COLO668 (cell line): ENCODE results near the gene SLC18A3.

Experiments used
- DNase-seq: peaks from one replicate; lab custom pipeline; 2025; ENCODE audit not compliant: unreplicated experiment; lab: John Stamatoyannopoulos, UW

The SLC18A3 gene

GRCh38 chr10:49625411-49625810, 15.3 kb downstream of the SLC18A3 start:
- DNase-seq: no peak

DNA sequence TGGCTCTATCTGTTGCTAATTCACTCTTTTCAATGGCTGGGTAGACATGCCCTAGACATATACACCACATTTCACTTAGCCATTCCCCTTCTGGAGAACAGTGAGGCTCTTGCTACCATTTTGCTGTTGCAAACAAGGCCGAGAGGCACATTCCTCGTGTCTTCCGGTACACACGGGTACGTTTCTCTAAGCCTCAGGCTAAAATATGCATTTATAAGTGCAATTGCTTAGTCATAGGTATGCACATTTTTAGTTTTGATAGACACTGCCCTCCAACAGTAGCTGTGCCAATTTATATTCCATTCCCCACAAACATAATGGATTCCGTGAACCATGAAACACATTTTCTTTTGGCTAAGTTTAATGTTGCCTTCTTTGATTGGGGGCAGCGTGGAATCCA, 16.9 kb downstream of the SLC18A3 start:
- no peak for DNase-seq

GRCh38 chr10:49627644-49628247, 17.6 kb downstream of the SLC18A3 start:
- no peak for DNase-seq

DNA sequence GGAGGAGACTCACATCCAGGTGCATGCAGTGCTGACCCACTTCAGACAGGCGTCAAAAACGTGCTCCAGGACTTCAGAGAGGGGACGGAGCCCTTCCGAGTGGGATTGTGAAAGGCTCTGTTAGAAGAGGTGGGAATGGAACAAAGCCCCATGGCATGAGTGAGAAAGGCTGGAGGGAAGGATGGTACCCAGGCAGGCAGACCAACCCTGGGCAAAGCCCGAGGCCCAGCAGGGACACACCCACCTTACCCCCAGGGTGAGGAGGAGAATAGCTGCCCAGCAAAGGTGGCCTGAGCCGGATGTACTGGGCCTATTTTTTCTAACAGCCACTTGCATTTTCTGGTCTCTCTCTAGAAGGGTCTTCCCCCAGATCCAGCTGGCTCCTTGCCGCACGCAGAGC, 18.5 kb downstream of the SLC18A3 start:
- no peak for DNase-seq

DNA sequence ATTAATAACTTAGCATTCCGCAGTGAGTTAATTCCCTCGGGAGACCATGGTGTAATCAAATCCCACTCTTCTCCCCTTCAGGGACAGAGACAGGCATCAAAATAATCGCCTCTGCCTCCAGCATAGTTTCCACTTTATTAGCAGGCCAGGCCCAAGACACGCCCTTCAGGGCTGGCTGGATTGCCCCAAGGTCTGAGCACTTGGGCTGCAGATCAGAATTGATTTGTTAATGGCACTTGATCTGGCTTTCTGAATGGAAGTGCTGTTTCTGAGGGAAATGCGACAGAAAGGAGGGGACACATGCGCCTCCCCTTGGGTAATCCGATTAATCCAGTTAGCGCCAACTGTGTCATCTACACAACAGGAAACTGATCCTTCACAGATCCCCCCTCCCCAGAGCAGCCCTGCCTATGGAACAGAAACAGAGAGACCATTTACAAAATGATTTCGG, 19.3 kb downstream of the SLC18A3 start:
- DNase-seq: no peak

- no peak for DNase-seq
Measured at GRCh38 chr10:49631975-49632374, 21.9 kb downstream of the SLC18A3 start.

DNA sequence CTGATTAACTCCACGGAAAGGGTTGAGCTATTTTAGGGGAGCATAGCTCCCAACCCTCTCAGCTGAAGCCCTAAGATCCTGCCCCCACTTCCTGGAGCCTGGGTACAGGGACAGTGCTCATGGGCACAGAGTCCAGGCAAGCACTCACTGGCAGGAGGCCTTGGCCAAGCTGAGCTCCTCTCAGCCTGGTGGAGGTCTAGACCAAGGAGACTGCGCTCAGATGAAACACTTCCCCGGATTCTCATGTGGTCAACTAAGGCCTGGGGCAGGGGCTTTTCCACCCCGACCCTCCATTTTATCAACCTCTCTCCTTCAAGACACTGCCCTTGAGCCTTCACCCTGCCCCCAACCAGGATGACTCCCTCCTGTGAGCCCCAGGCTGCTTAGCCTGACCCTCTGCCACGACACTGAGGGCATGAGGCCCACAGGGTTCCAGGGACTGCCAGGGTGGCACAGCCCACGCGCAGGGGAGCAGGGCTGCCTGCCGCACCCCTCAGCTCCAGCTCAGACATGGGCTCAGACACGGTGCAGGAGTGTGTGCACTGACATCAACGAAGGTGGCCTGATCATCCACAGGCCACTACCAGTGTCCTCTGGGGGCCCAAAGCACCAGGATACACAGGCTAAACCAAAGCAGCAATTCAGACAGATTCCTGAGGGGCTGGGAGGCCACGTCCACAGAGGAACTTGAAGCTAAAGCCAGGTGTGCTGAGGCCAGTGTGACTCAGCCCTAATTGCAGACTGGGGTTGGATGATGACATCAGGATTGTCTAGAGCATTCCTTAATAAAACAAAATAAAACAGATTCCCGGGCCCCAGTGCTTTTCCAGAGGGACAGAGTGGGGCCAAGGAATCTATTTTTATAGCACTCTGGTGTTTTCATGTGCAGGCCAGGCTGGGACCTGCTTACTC, 22.6 kb downstream of the SLC18A3 start:
- no peak for DNase-seq

DNA sequence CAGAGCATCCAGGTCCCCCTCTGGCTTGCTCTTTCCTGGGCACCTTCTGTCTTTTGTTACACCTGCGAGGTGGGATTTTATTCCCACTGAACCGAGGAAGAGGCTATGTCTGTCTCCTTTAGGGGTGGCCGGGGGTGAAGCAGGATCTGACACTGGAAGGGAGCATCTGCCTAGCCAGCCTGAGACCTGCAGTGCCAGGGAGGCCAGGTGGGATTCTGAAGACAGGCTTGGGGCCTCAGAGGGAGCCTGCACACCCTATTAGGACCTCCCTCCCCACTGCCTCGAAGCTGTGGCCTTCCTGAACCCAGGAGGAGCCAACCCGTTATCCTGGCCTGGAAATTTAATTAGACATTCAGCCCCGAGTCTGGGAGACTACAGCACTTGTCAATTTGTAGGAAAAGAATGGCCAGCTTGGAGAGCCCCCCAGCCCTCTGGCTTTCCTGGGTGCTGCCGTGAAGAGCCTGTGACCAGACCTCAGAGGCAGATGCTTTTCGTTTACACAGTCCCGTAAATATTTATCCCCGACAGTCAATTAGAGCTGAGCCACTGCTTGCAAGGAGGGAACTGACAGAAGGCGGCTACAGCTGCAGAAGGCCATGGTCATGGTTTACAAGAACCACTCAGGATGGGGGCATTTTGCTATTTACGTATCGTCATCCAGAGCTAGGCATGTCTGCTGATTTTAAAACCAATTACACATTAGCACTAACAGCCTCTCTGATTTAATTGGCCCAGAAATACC, 23.4 kb downstream of the SLC18A3 start:
- no peak for DNase-seq

DNA sequence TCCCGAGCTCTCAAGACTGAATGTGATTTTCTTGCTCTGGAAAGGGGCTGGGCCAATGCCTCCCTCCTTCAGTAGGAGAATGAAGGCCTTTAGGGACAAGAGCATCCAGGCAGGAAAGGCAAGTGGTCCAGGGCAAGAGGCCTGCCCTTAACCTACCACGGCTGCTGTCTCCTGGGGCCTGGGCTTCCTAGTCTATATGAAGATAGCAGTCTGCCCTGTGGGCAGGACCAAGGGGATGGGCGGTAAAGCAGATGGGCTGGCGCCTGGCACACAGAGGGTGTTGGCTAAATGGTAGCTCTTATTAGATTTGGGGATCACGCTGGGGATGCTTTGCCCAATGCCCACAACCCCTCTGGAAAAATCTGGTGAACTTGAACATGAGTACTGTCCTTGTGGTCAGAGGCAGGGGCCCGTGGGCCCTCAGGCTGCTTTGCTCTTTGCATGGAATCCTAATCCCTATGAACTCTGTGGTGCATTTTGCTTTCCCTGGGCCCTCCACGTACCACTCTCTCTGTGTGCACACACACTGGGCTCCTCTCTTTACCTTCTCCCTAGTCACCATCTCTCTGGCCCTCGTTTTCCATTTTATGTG, 24.1 kb downstream of the SLC18A3 start:
- DNase-seq: no peak

GRCh38 chr10:49642311-49642710, 32.2 kb downstream of the SLC18A3 start:
- no peak for DNase-seq

GRCh38 chr10:49643241-49644034, 33.3 kb downstream of the SLC18A3 start:
- no peak for DNase-seq

DNA sequence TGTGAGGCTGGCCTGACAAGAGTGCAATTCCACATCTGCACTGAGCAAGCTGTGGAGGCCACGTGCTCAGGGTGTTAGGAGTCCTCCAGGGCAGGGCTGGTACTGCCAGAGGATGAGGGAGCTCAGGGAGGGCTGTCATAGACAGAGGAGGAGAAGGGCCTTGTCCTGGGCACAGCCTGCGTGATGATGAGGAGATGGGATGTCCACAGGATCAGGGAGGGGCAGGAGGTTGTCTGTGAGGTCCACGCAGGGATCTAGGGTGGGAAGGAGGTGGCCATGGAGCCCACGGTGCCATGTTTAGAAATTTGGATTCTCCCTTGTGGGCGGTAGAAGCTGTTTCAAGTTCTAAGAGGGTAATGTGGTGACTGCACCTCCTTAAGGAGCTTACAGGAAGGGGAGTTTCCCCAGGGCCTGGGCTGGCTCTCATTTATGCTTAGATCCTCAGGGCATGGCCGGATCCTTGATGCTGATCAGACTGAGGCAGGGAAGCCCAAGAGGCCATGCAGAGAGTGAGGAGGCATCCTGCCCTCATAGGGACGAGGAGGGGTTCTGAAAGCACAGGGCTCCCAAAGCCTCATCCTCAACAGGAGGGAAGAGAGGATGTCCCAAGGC, 34.0 kb downstream of the SLC18A3 start:
- DNase-seq: no peak

- DNase-seq: no peak
Measured at GRCh38 chr10:49645417-49645816, 35.3 kb downstream of the SLC18A3 start.

DNA sequence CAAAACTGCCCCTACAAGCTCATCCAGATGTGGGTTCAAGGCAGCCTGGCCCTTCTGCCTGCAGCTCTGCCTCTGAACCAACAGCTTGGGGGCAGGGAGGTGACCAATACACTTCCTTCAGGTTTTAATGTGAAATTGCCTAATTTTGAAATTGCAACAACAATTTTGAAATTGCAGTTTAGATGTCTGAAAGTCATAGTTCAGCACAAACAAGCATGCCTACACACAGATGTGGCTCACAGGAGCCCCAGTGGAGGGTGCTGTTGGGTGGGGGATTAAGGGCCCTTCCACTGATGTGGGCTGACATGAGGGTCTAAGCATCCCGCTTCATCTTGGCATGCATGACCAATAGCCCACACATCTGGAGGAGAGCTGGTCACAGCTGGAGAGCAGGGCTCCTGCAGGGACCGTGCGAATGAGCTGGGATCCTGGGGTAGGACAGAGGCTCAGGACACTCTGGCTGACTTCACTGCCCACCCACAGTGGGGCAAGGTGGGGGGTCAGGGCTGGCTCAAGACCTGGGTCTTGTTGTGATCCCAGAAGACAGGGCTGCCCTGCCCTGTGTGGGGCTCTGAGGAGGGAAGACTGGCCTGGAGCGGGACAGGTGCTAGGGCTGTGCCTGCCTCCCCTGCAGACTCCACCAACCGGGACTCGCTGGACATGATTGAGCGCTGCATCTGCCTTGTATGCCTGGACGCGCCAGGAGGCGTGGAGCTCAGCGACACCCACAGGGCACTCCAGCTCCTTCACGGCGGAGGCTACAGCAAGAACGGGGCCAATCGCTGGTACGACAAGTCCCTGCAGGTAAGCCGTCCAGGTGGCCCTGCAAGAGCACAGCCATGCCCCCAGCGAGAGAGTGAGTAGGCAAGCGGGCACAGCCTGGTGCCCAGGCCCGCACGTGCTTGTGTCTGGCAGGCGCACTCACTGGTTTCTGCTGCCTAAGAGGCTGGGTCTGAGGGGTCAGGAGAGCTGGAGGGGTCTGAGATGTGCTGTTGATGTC, 36.1 kb downstream of the SLC18A3 start:
- DNase-seq: peak; percentile 3

DNA sequence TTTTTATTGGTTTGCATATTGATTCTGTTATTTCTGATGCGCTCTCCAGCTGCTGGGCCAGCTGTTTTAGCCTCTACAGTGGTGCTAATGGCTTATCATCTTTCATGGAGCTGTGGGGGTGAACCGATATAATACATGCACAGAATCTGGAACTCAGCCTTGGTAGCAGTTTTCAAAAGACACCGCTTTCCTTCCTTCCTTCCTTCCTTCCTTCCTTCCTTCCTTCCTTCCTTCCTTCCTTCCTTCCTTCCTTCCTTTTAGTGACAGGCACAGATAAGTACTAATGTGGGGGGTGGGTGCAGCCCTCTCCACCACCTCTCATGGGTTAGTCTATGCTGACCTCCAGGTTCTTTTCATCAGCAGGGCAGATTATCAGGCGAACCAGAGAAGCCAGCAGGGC, 37.4 kb downstream of the SLC18A3 start:
- DNase-seq: no peak

DNA sequence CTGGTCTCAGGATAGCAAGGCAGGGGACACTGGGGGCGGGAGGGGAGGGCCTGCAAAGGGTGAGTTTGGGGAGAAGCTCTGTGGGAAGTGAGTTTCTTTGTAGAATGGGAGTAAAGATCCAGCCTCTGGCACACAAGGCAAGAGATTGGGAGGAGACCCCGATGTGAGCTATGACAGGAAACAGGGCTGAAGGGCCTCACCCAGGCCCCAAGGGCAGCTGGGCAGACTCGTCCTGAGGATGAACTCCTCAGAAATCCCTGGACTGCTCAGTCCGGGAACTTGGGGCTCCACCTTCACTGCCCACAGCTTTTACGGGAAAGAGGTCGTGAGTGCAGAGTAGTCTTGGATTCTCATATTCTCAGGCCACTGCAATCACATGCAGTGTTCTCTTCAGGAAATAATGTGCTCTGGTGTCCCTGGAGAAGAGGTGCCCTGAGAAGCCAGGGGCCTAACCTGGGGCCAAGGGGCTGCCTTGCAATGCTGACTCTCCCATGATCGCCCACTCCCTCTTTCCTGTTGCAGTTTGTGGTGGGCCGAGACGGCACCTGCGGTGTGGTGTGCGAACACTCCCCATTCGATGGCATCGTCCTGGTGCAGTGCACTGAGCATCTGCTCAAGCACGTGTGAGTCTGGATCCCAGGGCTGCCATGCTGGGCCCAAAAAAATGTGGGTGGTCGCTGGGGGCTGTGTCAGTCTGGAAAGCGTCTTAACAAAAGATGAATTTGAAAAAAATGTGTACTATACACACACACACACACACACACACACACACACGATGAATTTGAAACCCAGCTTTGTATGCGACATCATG, 38.1 kb downstream of the SLC18A3 start:
- no peak for DNase-seq

GRCh38 chr10:49649294-49649693, 39.2 kb downstream of the SLC18A3 start:
- DNase-seq: no peak
